Mesenteric fat pad (tissue), 1 donor: ENCODE data around the gene CEP72. TPM values are rescaled to one million over a fixed set of nuclear protein-coding genes. Genes with fewer than 3 reads are reported as not detected.

ENCODE experiments used
- DNase-seq: peaks from one replicate; pipeline ENCODE4 v3.0.0-alpha.2; 2020; ENCODE audit warnings: low spot score
- total RNA-seq: library from RNA; stranded (reverse); fragmentation: NEBNext Ultra II Directional; extraction: Animal tissue kit (Norgen Biotek cat#: 25700); gene quantifications from one replicate; pipeline ENCODE4 v1.2.1, GENCODE V29; 2021
- donor health status: DM: yes; HTN: yes; CAD: no.

The CEP72 gene
- total RNA-seq, 1 donor from 2014 or later: 2.0 TPM

GRCh38 chr5:635306-636055 is 23.3 kb downstream of the CEP72 start:
- DNase-seq: peak; percentile 82

- peak; percentile 87 for DNase-seq
Measured at GRCh38 chr5:636951-637350, 24.8 kb downstream of the CEP72 start.

- peak; percentile 88 for DNase-seq
Measured at GRCh38 chr5:637581-638450, 25.7 kb downstream of the CEP72 start.

- DNase-seq: peak; percentile 85
Measured at GRCh38 chr5:638501-639252, 26.5 kb downstream of the CEP72 start.

- DNase-seq: no peak
Measured at GRCh38 chr5:639253-639530, 27.1 kb downstream of the CEP72 start.

- DNase-seq: peak; percentile 78
Measured at GRCh38 chr5:639584-640213, 27.6 kb downstream of the CEP72 start.

- peak; percentile 74 for DNase-seq
Measured at GRCh38 chr5:640461-641330, 28.6 kb downstream of the CEP72 start.

- DNase-seq: no peak
Measured at GRCh38 chr5:641331-641765, 29.2 kb downstream of the CEP72 start.

GRCh38 chr5:642481-642880 is 30.3 kb downstream of the CEP72 start:
- DNase-seq: no peak

- DNase-seq: no peak
Measured at GRCh38 chr5:643351-643801, 31.2 kb downstream of the CEP72 start.

GRCh38 chr5:643811-644271 is 31.7 kb downstream of the CEP72 start:
- DNase-seq: no peak

GRCh38 chr5:644509-644908 is 32.4 kb downstream of the CEP72 start:
- DNase-seq: no peak

GRCh38 chr5:644971-645370 is 32.8 kb downstream of the CEP72 start:
- no peak for DNase-seq

GRCh38 chr5:645421-645820 is 33.3 kb downstream of the CEP72 start:
- no peak for DNase-seq

- DNase-seq: no peak
Measured at GRCh38 chr5:646396-647201, 34.5 kb downstream of the CEP72 start.

GRCh38 chr5:647311-647710 is 35.2 kb downstream of the CEP72 start:
- no peak for DNase-seq

- no peak for DNase-seq
Measured at GRCh38 chr5:647727-648126, 35.6 kb downstream of the CEP72 start.

- no peak for DNase-seq
Measured at GRCh38 chr5:651296-652022, 39.3 kb downstream of the CEP72 start.
